Endothelial cell of umbilical vein (primary cell): ENCODE data around the gene DPH2. TPM values are rescaled to one million over a fixed set of nuclear protein-coding genes. Genes with fewer than 3 reads are reported as not detected.

Experiments used
- BruUV-seq: library from RNA; stranded (reverse); fragments of 400-500 nt; replicated peaks from 2 replicates; lab custom pipeline; 2021; lab: Mats Ljungman, UMichigan
- CTCF ChIA-PET: fragments of 300-600, 350-600 bp; sonication (Branson Sonifier 250); formaldehyde crosslinking; loops from one replicate; lab custom pipeline; 2021; ENCODE audit warnings: antibody characterized with exemption, inconsistent platforms; lab: Charles Lee
- POLR2A ChIA-PET: fragments of 300-600, 350-600 bp; sonication (Branson Sonifier 250); formaldehyde crosslinking; loops from one replicate; lab custom pipeline; 2021; ENCODE audit warnings: antibody characterized with exemption, inconsistent platforms; lab: Charles Lee
- DNase-seq: peaks from one replicate; pipeline ENCODE4 v3.0.0-alpha.2; 2011; ENCODE audit warnings: low read depth, low spot score
- FAIRE-seq: peaks from 2 replicates; lab custom pipeline; 2011; peaks lifted over from hg19 to GRCh38; lab: Jason Lieb, UNC
- H2AFZ ChIP-seq: 2 replicates; pipeline ENCODE4 v1.6.0; 2012; ENCODE audit warnings: low read depth, low read length, control low read depth, inconsistent platforms
- H3K27ac ChIP-seq: 2 replicates; pipeline ENCODE4 v1.5.1; 2011; ENCODE audit warnings: low read depth, mild to moderate bottlenecking, control low read depth, low read length, moderate library complexity; ENCODE audit not compliant: insufficient read depth
- H3K27me3 ChIP-seq, 2 experiments: 2 replicates each; pipeline versions ENCODE4 v1.6.0 to v1.6.1; 2011; ENCODE audit warnings: low read length in 2 of 2, mixed read lengths in 1 of 2; ENCODE audit not compliant: control insufficient read depth in 2 of 2, insufficient read depth in 2 of 2
- H3K36me3 ChIP-seq, 2 experiments: 2 replicates in 1 of 2; 3 replicates in 1 of 2; pipeline ENCODE4 v1.5.1; 2011; ENCODE audit warnings: low read length in 2 of 2, mild to moderate bottlenecking in 1 of 2, moderate library complexity in 1 of 2; ENCODE audit not compliant: control insufficient read depth in 2 of 2, insufficient read depth in 2 of 2; ENCODE audit errors: extremely low read depth in 1 of 2
- H3K4me1 ChIP-seq: 3 replicates; pipeline ENCODE4 v1.5.1; 2011; ENCODE audit warnings: mild to moderate bottlenecking, low read length; ENCODE audit not compliant: control insufficient read depth, insufficient read depth; ENCODE audit errors: extremely low read depth
- H3K4me2 ChIP-seq: 2 replicates; pipeline ENCODE4 v1.6.1; 2011; ENCODE audit warnings: low read length, control low read depth, mixed read lengths; ENCODE audit not compliant: insufficient read depth
- H3K4me3 ChIP-seq, 3 experiments: fragments of 200-600 bp in 1 of 3; sonication (generic), shearing (Covaris generic) in 1 of 3; replicated peaks in 1 of 3; 2 replicates each; pipeline ENCODE4 v1.5.1; 2011 to 2016; ENCODE audit warnings: control low read depth in 3 of 3, low read length in 3 of 3, mild to moderate bottlenecking in 2 of 3, inconsistent platforms in 1 of 3, low read depth in 1 of 3, moderate library complexity in 1 of 3; ENCODE audit not compliant: insufficient read depth in 1 of 3
- H3K79me2 ChIP-seq: 2 replicates; pipeline ENCODE4 v1.6.0; 2012; ENCODE audit warnings: low read length, inconsistent platforms; ENCODE audit not compliant: control insufficient read depth, insufficient read depth
- H3K9ac ChIP-seq: replicated peaks from 2 replicates; pipeline ENCODE3; 2011; ENCODE audit warnings: low read length, control low read depth; ENCODE audit not compliant: insufficient read depth; ENCODE audit errors: extremely low read depth
- H3K9me1 ChIP-seq: replicated peaks from 3 replicates; pipeline ENCODE4 v1.6.0; 2011; ENCODE audit warnings: mild to moderate bottlenecking, low read length; ENCODE audit not compliant: control insufficient read depth, insufficient read depth; ENCODE audit errors: extremely low read depth
- H3K9me3 ChIP-seq: replicated peaks from 2 replicates; pipeline ENCODE4 v1.5.1; 2012; ENCODE audit warnings: low read length, inconsistent platforms; ENCODE audit not compliant: control insufficient read depth, insufficient read depth
- H4K20me1 ChIP-seq: replicated peaks from 2 replicates; pipeline ENCODE3; 2011; ENCODE audit warnings: mild to moderate bottlenecking, low read length; ENCODE audit not compliant: control insufficient read depth, insufficient read depth; ENCODE audit errors: extremely low read depth
- EZH2 ChIP-seq: IDR thresholded peaks from 2 replicates; pipeline ENCODE4 v1.6.1; 2012; ENCODE audit warnings: borderline replicate concordance, low read depth, mild to moderate bottlenecking, moderate library complexity, low read length, inconsistent platforms; ENCODE audit not compliant: severe bottlenecking
- FOS ChIP-seq: IDR thresholded peaks from 2 replicates; pipeline ENCODE4 v1.6.1; 2011; ENCODE audit warnings: mild to moderate bottlenecking, low read length, moderate library complexity, borderline replicate concordance; ENCODE audit not compliant: insufficient read depth
- GATA2 ChIP-seq: IDR thresholded peaks from 2 replicates; pipeline ENCODE4 v1.7.0; 2011; ENCODE audit warnings: low read depth, mild to moderate bottlenecking, moderate library complexity, mixed read lengths, low read length; ENCODE audit not compliant: insufficient read length, insufficient read depth
- JUN ChIP-seq: IDR thresholded peaks from 2 replicates; pipeline ENCODE4 v1.6.1; 2011; ENCODE audit warnings: borderline replicate concordance, low read depth; ENCODE audit not compliant: insufficient read length, insufficient read depth
- MAX ChIP-seq: IDR thresholded peaks from 2 replicates; pipeline ENCODE4 v1.6.1; 2011; ENCODE audit not compliant: insufficient read depth, insufficient read length
- MYC ChIP-seq: IDR thresholded peaks from one replicate; pipeline ENCODE4 v1.6.1; 2011; ENCODE audit warnings: mild to moderate bottlenecking, low read depth, low read length
- POLR2A ChIP-seq: IDR thresholded peaks from 2 replicates; pipeline ENCODE4 v1.6.1; 2012; ENCODE audit warnings: low read depth, mild to moderate bottlenecking, control low read depth, low read length
- POLR2AphosphoS5 ChIP-seq: IDR thresholded peaks from 2 replicates; pipeline ENCODE4 v1.6.1; 2012; ENCODE audit warnings: low read depth, mild to moderate bottlenecking, control low read depth, low read length, moderate library complexity; ENCODE audit not compliant: insufficient read depth
- dilution Hi-C: fragments of 300-500 bp; cut with MboI; formaldehyde crosslinking; loops from one replicate; pipeline ENCODE4 v1.15.0; 2019; ENCODE audit warnings: low sequenced_read_pairs; ENCODE audit not compliant: extremely low pct_ligation_motif_present
- intact Hi-C: fragments of 100-400 bp; cut with micrococcal nuclease; formaldehyde crosslinking; loops from one replicate; pipeline ENCODE4 v1.10.0; 2022
- polyA plus RNA-seq, 4 experiments: library from polyadenylated mRNA; depleted of rRNA in 3 of 4; stranded (reverse) in 3 of 4; unstranded in 1 of 4; fragments of >200 nt; gene quantifications; 2 replicates each; pipeline versions ENCODE4 v1.2.1 to v1.2.3, GENCODE V29; 2011 to 2012; ENCODE audit warnings: missing spikeins in 1 of 4
- total RNA-seq: library from RNA; stranded (reverse); gene quantifications from 2 replicates; pipeline ENCODE4 v1.2.3, GENCODE V29; 2021
- TF ChIP-seq, protein P1 (sequence below), 2 donors: IDR thresholded peaks; 1 replicate in 1 of 2; 2 replicates in 1 of 2; pipeline ENCODE4 v1.5.1; 2011; ENCODE audit warnings: low read length in 2 of 2, mild to moderate bottlenecking in 2 of 2, moderate library complexity in 2 of 2, control low read depth in 1 of 2, inconsistent platforms in 1 of 2, low read depth in 1 of 2; ENCODE audit not compliant: insufficient read depth in 1 of 2; ENCODE audit errors: extremely low read depth in 1 of 2

Gene DPH2
- total and polyA plus RNA-seq, 2 donors (not counting 3 experiments of a cell fraction or from before 2014, with no cell fraction given), result 28.1 to 59.1 TPM

DNA sequence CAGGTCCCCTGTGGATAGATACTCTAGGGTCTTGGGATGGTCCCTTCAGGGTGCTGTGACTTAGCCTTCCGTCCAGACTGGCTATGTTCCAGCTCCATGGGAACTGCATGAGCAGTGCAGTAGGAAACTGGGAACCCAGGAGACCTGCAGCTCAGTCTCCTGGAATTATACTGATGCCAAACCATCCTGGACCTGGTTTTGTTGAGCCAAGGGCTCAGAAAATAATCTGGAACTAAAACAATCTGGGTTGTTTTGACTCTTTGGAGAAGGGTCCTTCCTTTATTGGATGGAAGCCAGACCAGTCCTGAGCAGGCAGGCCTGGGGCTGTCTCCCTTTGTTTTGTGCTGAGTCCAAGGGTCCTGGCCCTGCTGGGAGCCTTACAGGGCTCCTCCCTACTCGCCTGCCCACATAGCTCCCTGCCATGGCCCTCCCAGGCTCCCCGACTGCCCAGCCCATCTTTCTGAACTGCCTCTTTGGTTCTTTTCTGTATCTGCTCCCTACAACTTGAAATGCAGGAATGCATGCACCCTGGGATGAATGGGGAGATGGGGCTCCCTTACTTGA is 21.9 kb upstream of the DPH2 start:
- no peak for FAIRE-seq

DNA sequence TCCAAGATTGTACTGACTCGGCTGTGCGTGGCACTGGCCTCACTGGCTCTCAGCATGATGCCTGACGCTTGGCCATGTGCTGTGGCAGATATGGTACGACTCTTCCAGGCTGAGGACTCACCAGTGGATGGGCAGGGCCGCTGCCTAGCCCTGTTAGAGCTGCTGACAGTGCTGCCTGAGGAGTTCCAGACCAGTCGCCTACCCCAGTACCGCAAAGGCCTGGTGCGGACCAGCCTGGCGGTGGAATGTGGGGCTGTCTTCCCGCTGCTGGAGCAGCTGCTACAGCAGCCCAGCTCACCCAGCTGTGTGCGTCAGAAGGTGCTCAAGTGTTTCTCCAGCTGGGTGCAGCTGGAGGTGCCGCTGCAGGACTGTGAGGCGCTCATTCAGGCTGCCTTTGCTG is 20.1 kb upstream of the DPH2 start:
- Histone ChIP-seq H2AFZ (no peak overlapping the region), H3K36me3 (peaks cover 0 to 4% of the 10 kb centered on the region in 2 experiments), H3K27me3 (no peaks in the 10 kb centered on the region), H3K9me3 (no peaks in the 10 kb centered on the region), H3K27ac (no peak overlapping the region), H3K9ac (no peak overlapping the region), H3K9me1 (no peaks in the 10 kb centered on the region), H3K4me2 (no peak overlapping the region), H4K20me1 (no peaks in the 10 kb centered on the region), H3K79me2 (peaks cover 5% of the 10 kb centered on the region), H3K4me3 (no peak overlapping the region), H3K4me1 (peaks cover 20% of the 10 kb centered on the region)
- no TSS peak for BruUV-seq
- dilution Hi-C loops (loop anchor here (25.0 kb wide), 1 partner anchor 187 kb away; no protein-coding TSS in a partner anchor), intact Hi-C loops (loop anchor here (5.0 kb wide), 1 partner anchor 98 kb away; no protein-coding TSS in a partner anchor)
- POLR2A ChIA-PET, result no interaction called here
- DNase-seq (no peak), FAIRE-seq (no peak)
- CTCF ChIA-PET, result interaction anchor here (6.9 kb wide), 1 partner anchor 185 kb away, joined by 69 read pairs; no protein-coding TSS in a partner anchor
- no peak for TF ChIP-seq GATA2
- TF ChIP-seq POLR2AphosphoS5, result no peak
- no peak for TF ChIP-seq MAX
- TF ChIP-seq POLR2A, result no peak
- TF ChIP-seq, protein P1, sequence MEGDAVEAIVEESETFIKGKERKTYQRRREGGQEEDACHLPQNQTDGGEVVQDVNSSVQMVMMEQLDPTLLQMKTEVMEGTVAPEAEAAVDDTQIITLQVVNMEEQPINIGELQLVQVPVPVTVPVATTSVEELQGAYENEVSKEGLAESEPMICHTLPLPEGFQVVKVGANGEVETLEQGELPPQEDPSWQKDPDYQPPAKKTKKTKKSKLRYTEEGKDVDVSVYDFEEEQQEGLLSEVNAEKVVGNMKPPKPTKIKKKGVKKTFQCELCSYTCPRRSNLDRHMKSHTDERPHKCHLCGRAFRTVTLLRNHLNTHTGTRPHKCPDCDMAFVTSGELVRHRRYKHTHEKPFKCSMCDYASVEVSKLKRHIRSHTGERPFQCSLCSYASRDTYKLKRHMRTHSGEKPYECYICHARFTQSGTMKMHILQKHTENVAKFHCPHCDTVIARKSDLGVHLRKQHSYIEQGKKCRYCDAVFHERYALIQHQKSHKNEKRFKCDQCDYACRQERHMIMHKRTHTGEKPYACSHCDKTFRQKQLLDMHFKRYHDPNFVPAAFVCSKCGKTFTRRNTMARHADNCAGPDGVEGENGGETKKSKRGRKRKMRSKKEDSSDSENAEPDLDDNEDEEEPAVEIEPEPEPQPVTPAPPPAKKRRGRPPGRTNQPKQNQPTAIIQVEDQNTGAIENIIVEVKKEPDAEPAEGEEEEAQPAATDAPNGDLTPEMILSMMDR (IDR thresholded peaks at IDR 0.05; ENCODE audit: extremely low read depth in 1 of 2, insufficient read depth in 1 of 2, low read depth in 1 of 2, low read length in 2 of 2), result no peak
- TF ChIP-seq EZH2, result no peak
- TF ChIP-seq MYC, result no peak
- no peak for TF ChIP-seq FOS
- no peak for TF ChIP-seq JUN

More for the DNA sequence above, 21.9 kb upstream of the DPH2 start:
- peak; percentile 15 for DNase-seq
- CTCF ChIA-PET, result interaction anchor here (6.9 to 7.2 kb wide), 2 partner anchors 14 to 183 kb away, joined by 69 to 93 read pairs; partner anchors contain the start of gene ARTN
- peak overlapping the region in 2 of 3 experiments; percentile 67 to 76 for H3K4me3 ChIP-seq
- peak overlapping the region; percentile 97 for H3K9ac ChIP-seq
- H3K27ac ChIP-seq, result no peak overlapping the region
- no peaks in the 10 kb centered on the region for H3K27me3 ChIP-seq
- TF ChIP-seq GATA2 (no peak), FOS (no peak)
- intact Hi-C loops (loop anchor here (5.0 kb wide), 1 partner anchor 99 kb away; no protein-coding TSS in a partner anchor), dilution Hi-C loops (loop anchor here (25.0 kb wide), 1 partner anchor 186 kb away; no protein-coding TSS in a partner anchor)
- peaks cover 0 to 4% of the 10 kb centered on the region in 2 experiments for H3K36me3 ChIP-seq
- no peak overlapping the region for H2AFZ ChIP-seq
- H3K4me2 ChIP-seq, result peak overlapping the region; percentile 84
- peaks cover 5% of the 10 kb centered on the region for H3K79me2 ChIP-seq
- POLR2A ChIA-PET, result no interaction called here
- H3K4me1 ChIP-seq, result peaks cover 20% of the 10 kb centered on the region
- BruUV-seq, result no TSS peak
- H3K9me3 ChIP-seq, result no peaks in the 10 kb centered on the region
- no peaks in the 10 kb centered on the region for H4K20me1 ChIP-seq
- no peaks in the 10 kb centered on the region for H3K9me1 ChIP-seq
